HG03571 (cell line): ENCODE measurements around the gene TNKS2.
"Not testable (repeated sequence)": the region's sequence is repeated elsewhere in the genome, so short reads cannot be mapped to it uniquely, and the experiment has no call there.

Experiments
- ATAC-seq: cut with Tn5 transposase; IDR thresholded peaks from one replicate; pipeline ENCODE4 v1.9.1; 2021; ENCODE audit not compliant: unreplicated experiment

Gene TNKS2

GRCh38 chr10:91864744-91865143 is 66.5 kb downstream of the TNKS2 start:
- ATAC-seq, result no peak

GRCh38 chr10:91865562-91866081 is 67.4 kb downstream of the TNKS2 start:
- no peak for ATAC-seq

GRCh38 chr10:91875156-91875555 is 76.9 kb downstream of the TNKS2 start:
- ATAC-seq, result no peak

- ATAC-seq, result no peak
Observed at GRCh38 chr10:91875779-91876178, 77.6 kb downstream of the TNKS2 start.

- no peak for ATAC-seq
Observed at GRCh38 chr10:91879515-91880170, 81.4 kb downstream of the TNKS2 start.

GRCh38 chr10:91880310-91880709 is 82.1 kb downstream of the TNKS2 start:
- ATAC-seq, result no peak

- no peak for ATAC-seq
Observed at GRCh38 chr10:91883549-91884444, 85.6 kb downstream of the TNKS2 start.

- ATAC-seq, result no peak
Observed at GRCh38 chr10:91884536-91884935, 86.3 kb downstream of the TNKS2 start.

- ATAC-seq, result no peak
Observed at GRCh38 chr10:91885362-91886079, 87.3 kb downstream of the TNKS2 start.

- no peak for ATAC-seq
Observed at GRCh38 chr10:91886954-91887271, 88.7 kb downstream of the TNKS2 start.

- ATAC-seq, result no peak
Observed at GRCh38 chr10:91887272-91888076, 89.2 kb downstream of the TNKS2 start.

GRCh38 chr10:91891125-91892001 is 93.1 kb downstream of the TNKS2 start:
- ATAC-seq, result no peak

GRCh38 chr10:91893051-91893450 is 94.8 kb downstream of the TNKS2 start:
- no peak for ATAC-seq

GRCh38 chr10:91894261-91894685 is 96.0 kb downstream of the TNKS2 start:
- ATAC-seq, result not testable (repeated sequence)

- no peak for ATAC-seq
Observed at GRCh38 chr10:91896212-91896756, 98.1 kb downstream of the TNKS2 start.

- no peak for ATAC-seq
Observed at GRCh38 chr10:91897421-91897820, 99.2 kb downstream of the TNKS2 start.

GRCh38 chr10:91901784-91902677 is 103.8 kb downstream of the TNKS2 start:
- no peak for ATAC-seq

GRCh38 chr10:91907033-91907594 is 108.9 kb downstream of the TNKS2 start:
- ATAC-seq, result no peak
